HEK293T (cell line): ENCODE data around the gene NT5DC4.
"Not testable (repeated sequence)": the region's sequence is repeated elsewhere in the genome, so short reads cannot be mapped to it uniquely, and the experiment has no call there.

ENCODE experiments used
- ARNT ChIP-seq: fragments of 450-650 bp; IDR thresholded peaks from 2 replicates; pipeline ENCODE4 v1.6.1; 2017; ENCODE audit warnings: mild to moderate bottlenecking
- ELF4 ChIP-seq: fragments of 450-650 bp; IDR thresholded peaks from 2 replicates; pipeline ENCODE4 v1.6.1; 2017; ENCODE audit warnings: antibody characterized with exemption
- FOXM1 ChIP-seq: fragments of 450-650 bp; IDR thresholded peaks from 2 replicates; pipeline ENCODE4 v1.6.1; 2017; ENCODE audit warnings: mild to moderate bottlenecking, borderline replicate concordance
- L3MBTL2 ChIP-seq: fragments of 450-650 bp; conservative IDR thresholded peaks from 2 replicates; pipeline ENCODE4 v1.6.1; 2016; ENCODE audit warnings: mild to moderate bottlenecking
- LEF1 ChIP-seq: fragments of 450-650 bp; IDR thresholded peaks from 2 replicates; pipeline ENCODE4 v1.6.1; 2017; ENCODE audit warnings: mild to moderate bottlenecking, borderline replicate concordance
- ZNF384 ChIP-seq: fragments of 450-650 bp; IDR thresholded peaks from 2 replicates; pipeline ENCODE4 v1.6.1; 2016

DNA sequence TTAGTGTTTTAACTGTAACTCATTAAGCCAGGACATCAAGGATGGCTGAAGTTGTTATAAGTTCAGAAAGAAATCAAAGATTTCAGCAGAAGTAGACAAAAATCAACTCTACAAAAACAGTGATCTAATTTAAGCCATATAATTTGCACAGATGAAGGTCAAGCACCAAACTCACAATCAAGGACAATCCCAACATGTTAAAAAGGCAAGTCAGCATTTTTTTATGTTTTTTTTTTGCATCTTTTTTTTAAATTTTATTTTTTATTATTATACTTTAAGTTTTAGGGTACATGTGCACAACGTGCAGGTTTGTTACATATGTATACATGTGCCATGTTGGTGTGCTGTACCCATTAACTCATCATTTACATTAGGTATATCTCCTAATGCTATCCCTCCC is 4.7 kb upstream of the NT5DC4 start:
- TF ChIP-seq ELF4, ZNF384, LEF1, ARNT, FOXM1, L3MBTL2: not testable (repeated sequence)
